ENCODE measurements around the gene XRN2. TPM values are rescaled to one million over a fixed set of nuclear protein-coding genes. Genes with fewer than 3 reads are reported as not detected.

XRN2 gene
- polyA plus RNA-seq, 1 donor = 44.0 TPM

- DNase-seq = no peak
Observed at GRCh38 chr20:21294755-21295154, 8.4 kb upstream of the XRN2 start.

GRCh38 chr20:21301940-21302663, 1.0 kb upstream of the XRN2 start:
- DNase-seq = no peak

- no peak for DNase-seq
Observed at GRCh38 chr20:21302664-21303060, 469 bp upstream of the XRN2 start.

- DNase-seq = peak; percentile 11
Observed at GRCh38 chr20:21303872-21304586, 898 bp downstream of the XRN2 start.

- no peak for DNase-seq
Observed at GRCh38 chr20:21308340-21308739, 5.2 kb downstream of the XRN2 start.

GRCh38 chr20:21309678-21310467, 6.7 kb downstream of the XRN2 start:
- no peak for DNase-seq

- DNase-seq = no peak
Observed at GRCh38 chr20:21312813-21313474, 9.8 kb downstream of the XRN2 start.

- no peak for DNase-seq
Observed at GRCh38 chr20:21315138-21315537, 12.0 kb downstream of the XRN2 start.

GRCh38 chr20:21322083-21322710, 19.1 kb downstream of the XRN2 start:
- no peak for DNase-seq

GRCh38 chr20:21322921-21323331, 19.8 kb downstream of the XRN2 start:
- DNase-seq = no peak

- DNase-seq = no peak
Observed at GRCh38 chr20:21323640-21324039, 20.5 kb downstream of the XRN2 start.

- no peak for DNase-seq
Observed at GRCh38 chr20:21324126-21324525, 21.0 kb downstream of the XRN2 start.

GRCh38 chr20:21325296-21325695, 22.2 kb downstream of the XRN2 start:
- DNase-seq = no peak

- no peak for DNase-seq
Observed at GRCh38 chr20:21326700-21327099, 23.6 kb downstream of the XRN2 start.

- DNase-seq = no peak
Observed at GRCh38 chr20:21336455-21337151, 33.5 kb downstream of the XRN2 start.

GRCh38 chr20:21338291-21338690, 35.2 kb downstream of the XRN2 start:
- no peak for DNase-seq

- no peak for DNase-seq
Observed at GRCh38 chr20:21339499-21339898, 36.4 kb downstream of the XRN2 start.

GRCh38 chr20:21340991-21341697, 38.0 kb downstream of the XRN2 start:
- no peak for DNase-seq

- DNase-seq = no peak
Observed at GRCh38 chr20:21342656-21343345, 39.7 kb downstream of the XRN2 start.

GRCh38 chr20:21344206-21344900, 41.2 kb downstream of the XRN2 start:
- no peak for DNase-seq
